Measurements from ENCODE around the gene DISP2. TPM values are rescaled to one million over a fixed set of nuclear protein-coding genes. Genes with fewer than 3 reads are reported as not detected.

Gene DISP2
- total and polyA plus RNA-seq, 9 of the 15 experiments (the other 6 are each of a cell fraction or from before 2014, with no cell fraction given): 0.06 to 0.89 (median 0.15) TPM; not detected in 1

DNA sequence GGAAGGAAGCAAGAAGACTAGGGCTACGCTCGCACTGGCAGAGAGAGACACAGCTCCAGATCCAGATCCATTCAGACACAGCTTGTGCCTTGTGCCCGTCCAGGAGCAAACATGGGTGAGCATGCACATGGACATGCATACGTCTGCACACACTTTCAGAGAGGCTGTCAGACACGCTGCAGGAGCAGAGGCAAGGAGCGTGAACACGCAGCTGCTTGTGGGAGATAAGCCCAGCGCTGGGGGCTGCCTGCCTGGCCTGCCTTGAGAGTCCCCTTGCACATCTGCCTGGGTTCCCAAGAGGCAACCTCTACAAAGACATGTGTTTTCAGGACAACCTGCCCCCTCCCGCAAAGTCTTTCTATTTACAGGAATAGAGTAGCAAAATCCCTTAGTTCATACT lies 69.2 kb downstream of the DISP2 start (continued):
- TF ChIP-seq BRF1 (IDR thresholded peaks at IDR 0.05; ENCODE audit: borderline replicate concordance, extremely low read depth, insufficient read length) (no peak), CBX5 (IDR thresholded peaks at IDR 0.05; ENCODE audit: borderline replicate concordance, low read depth) (no peak), SMAD2 (IDR thresholded peaks at IDR 0.05; ENCODE audit: low read depth, low read length) (no peak), RNF2 (IDR thresholded peaks at IDR 0.05) (0 out of 2 replicates have a peak, but pooled peaks have one; percentile 24), NCOA2 (IDR thresholded peaks at IDR 0.05; ENCODE audit: partially characterized antibody in 2 of 2) (no peak), CC2D1A (IDR thresholded peaks at IDR 0.05) (peak; percentile 13; the same call in 1 of the 2 replicates), RB1 (IDR thresholded peaks at IDR 0.05; ENCODE audit: low read depth) (0 out of 2 replicates have a peak, but pooled peaks have one; percentile 16), EP300 (IDR thresholded peaks at IDR 0.05; ENCODE audit: low read length) (peak; percentile 70), DDX20 (tag; IDR thresholded peaks at IDR 0.05; ENCODE audit: low read depth) (no peak), ASH1L (IDR thresholded peaks at IDR 0.05; ENCODE audit: borderline replicate concordance, low read depth, partially characterized antibody) (no peak)
- TF ChIP-seq, protein P1, sequence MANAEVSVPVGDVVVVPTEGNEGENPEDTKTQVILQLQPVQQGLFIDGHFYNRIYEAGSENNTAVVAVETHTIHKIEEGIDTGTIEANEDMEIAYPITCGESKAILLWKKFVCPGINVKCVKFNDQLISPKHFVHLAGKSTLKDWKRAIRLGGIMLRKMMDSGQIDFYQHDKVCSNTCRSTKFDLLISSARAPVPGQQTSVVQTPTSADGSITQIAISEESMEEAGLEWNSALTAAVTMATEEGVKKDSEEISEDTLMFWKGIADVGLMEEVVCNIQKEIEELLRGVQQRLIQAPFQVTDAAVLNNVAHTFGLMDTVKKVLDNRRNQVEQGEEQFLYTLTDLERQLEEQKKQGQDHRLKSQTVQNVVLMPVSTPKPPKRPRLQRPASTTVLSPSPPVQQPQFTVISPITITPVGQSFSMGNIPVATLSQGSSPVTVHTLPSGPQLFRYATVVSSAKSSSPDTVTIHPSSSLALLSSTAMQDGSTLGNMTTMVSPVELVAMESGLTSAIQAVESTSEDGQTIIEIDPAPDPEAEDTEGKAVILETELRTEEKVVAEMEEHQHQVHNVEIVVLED (CRISPR knock-in tag; IDR thresholded peaks at IDR 0.05): no peak
- TF ChIP-seq, protein P2, sequence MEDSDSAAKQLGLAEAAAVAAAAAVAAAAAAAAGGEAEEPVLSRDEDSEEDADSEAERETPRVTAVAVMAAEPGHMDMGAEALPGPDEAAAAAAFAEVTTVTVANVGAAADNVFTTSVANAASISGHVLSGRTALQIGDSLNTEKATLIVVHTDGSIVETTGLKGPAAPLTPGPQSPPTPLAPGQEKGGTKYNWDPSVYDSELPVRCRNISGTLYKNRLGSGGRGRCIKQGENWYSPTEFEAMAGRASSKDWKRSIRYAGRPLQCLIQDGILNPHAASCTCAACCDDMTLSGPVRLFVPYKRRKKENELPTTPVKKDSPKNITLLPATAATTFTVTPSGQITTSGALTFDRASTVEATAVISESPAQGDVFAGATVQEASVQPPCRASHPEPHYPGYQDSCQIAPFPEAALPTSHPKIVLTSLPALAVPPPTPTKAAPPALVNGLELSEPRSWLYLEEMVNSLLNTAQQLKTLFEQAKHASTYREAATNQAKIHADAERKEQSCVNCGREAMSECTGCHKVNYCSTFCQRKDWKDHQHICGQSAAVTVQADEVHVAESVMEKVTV (CRISPR knock-in tag; IDR thresholded peaks at IDR 0.05): no peak
- TF ChIP-seq, protein P3, sequence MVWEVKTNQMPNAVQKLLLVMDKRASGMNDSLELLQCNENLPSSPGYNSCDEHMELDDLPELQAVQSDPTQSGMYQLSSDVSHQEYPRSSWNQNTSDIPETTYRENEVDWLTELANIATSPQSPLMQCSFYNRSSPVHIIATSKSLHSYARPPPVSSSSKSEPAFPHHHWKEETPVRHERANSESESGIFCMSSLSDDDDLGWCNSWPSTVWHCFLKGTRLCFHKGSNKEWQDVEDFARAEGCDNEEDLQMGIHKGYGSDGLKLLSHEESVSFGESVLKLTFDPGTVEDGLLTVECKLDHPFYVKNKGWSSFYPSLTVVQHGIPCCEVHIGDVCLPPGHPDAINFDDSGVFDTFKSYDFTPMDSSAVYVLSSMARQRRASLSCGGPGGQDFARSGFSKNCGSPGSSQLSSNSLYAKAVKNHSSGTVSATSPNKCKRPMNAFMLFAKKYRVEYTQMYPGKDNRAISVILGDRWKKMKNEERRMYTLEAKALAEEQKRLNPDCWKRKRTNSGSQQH (CRISPR knock-in tag; IDR thresholded peaks at IDR 0.05): no peak
- TF ChIP-seq, protein P4, sequence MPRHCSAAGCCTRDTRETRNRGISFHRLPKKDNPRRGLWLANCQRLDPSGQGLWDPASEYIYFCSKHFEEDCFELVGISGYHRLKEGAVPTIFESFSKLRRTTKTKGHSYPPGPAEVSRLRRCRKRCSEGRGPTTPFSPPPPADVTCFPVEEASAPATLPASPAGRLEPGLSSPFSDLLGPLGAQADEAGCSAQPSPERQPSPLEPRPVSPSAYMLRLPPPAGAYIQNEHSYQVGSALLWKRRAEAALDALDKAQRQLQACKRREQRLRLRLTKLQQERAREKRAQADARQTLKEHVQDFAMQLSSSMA (CRISPR knock-in tag; IDR thresholded peaks at IDR 0.05): no peak
- TF ChIP-seq, protein P5, sequence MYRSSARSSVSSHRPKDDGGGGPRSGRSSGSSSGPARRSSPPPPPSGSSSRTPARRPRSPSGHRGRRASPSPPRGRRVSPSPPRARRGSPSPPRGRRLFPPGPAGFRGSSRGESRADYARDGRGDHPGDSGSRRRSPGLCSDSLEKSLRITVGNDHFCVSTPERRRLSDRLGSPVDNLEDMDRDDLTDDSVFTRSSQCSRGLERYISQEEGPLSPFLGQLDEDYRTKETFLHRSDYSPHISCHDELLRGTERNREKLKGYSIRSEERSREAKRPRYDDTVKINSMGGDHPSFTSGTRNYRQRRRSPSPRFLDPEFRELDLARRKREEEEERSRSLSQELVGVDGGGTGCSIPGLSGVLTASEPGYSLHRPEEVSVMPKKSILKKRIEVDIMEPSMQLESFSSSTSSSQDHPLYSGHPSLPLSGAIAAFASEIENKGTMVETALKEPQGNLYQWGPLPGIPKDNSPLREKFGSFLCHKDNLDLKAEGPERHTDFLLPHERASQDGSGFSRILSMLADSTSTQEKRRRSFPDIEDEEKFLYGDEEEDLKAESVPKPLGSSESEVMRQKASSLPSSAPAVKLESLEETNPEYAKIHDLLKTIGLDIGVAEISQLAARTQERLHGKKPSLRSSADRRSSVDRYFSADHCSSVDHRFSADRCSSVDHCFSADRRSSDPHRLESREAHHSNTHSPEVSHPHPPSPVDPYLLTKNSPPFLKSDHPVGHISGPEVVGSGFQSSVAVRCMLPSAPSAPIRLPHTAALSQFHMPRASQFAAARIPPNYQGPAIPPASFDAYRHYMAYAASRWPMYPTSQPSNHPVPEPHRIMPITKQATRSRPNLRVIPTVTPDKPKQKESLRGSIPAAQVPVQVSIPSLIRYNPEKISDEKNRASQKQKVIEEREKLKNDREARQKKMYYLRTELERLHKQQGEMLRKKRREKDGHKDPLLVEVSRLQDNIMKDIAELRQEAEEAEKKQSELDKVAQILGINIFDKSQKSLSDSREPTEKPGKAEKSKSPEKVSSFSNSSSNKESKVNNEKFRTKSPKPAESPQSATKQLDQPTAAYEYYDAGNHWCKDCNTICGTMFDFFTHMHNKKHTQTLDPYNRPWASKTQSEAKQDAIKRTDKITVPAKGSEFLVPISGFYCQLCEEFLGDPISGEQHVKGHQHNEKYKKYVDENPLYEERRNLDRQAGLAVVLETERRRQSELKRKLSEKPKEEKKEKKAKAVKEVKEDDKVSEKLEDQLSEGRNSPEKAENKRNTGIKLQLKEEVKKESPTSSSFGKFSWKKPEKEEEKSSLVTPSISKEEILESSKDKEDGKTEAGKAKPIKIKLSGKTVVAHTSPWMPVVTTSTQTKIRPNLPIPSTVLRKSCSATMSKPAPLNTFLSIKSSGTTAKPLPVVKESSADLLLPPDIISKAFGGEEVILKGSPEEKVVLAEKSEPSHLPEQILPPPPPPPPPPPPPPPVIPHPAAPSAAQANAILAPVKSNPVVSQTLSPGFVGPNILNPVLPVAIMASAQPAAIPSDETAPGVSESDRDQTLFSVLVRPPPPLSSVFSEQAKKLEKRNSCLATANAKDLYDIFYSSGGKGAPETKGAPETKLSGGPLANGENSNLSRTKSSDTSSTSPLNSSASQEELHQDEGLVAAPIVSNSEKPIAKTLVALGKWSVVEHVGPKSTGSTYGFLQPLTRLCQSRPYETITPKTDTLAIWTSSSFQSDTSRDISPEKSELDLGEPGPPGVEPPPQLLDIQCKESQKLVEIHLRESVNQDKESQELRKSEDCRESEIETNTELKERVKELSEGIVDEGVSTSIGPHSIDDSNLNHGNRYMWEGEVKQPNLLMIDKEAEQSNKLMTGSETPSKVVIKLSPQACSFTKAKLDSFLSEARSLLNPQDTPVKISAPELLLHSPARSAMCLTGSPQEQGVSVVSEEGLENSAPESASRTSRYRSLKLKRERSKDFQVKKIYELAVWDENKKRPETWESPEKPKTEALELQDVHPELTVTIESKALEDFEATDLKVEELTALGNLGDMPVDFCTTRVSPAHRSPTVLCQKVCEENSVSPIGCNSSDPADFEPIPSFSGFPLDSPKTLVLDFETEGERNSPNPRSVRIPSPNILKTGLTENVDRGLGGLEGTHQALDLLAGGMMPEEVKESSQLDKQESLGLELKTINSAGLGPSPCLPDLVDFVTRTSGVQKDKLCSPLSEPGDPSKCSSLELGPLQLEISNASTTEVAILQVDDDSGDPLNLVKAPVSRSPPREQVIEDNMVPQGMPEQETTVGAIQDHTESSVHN (IDR thresholded peaks at IDR 0.05; ENCODE audit: borderline replicate concordance in 1 of 2, low read depth in 1 of 2): no peak

Measured in K562 (cell line).